NT2/D1 (cell line): ENCODE measurements around the gene GTPBP4.

Source experiments
- SUZ12 ChIP-seq: IDR thresholded peaks from 2 replicates; pipeline ENCODE4 v1.6.1; 2011; ENCODE audit not compliant: insufficient read length, insufficient read depth; ENCODE audit errors: extremely low read depth
- YY1 ChIP-seq: IDR thresholded peaks from 2 replicates; pipeline ENCODE4 v1.6.1; 2011; ENCODE audit not compliant: insufficient read length, insufficient read depth
- ZNF274 ChIP-seq: IDR thresholded peaks from 2 replicates; pipeline ENCODE4 v1.6.1; 2011; ENCODE audit warnings: mild to moderate bottlenecking, low read depth, low read length

DNA sequence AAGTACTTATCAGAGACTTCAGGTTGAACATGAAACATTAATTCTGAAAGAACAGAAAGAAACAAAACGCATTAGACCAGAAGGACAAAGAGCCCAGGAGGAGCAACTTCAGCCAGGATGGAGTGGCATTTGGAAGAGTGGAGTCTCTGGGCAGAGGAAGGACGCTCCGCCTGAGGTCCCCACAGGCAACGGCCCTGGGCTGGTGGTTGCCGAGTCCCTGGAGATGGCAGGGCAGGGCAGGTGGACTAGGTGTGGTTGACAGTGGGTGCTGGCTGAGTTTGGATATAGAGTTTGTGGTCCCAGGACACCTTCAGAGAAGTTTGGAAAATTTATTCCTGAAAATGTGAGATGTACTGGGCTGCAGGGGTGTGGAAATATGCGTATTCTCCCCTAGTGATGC is 29.4 kb upstream of the GTPBP4 start:
- TF ChIP-seq YY1 (no peak), ZNF274 (no peak), SUZ12 (no peak)
